ENCODE data around the gene APBB2.
"Not testable (repeated sequence)": the region's sequence is repeated elsewhere in the genome, so short reads cannot be mapped to it uniquely, and the experiment has no call there.

APBB2 gene

DNA sequence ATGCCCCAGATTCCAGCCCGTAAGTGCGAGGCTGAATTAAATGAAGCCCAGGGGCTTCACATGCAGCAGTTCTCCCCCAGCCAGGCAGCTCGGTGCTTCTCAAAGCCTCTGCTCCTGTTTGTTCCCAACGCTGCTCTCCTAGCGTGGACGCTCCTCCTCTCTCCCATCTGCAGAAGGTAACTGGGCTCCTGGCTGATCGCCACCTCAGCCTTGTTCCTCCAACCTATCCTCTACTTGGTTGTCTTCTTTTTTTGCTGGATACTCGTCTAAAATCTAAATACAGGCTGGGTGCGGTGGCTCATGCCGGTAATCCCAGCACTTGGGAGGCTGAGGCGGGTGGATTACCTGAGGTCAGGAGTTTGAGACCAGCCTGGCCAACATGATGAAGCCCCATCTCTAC is 394.2 kb downstream of the APBB2 start:
- no peak for DNase-seq (ENCODE audit: low read depth)
- no peak overlapping the region for H3K4me3 ChIP-seq (ENCODE audit: low read length)
- TF ChIP-seq, protein P1, sequence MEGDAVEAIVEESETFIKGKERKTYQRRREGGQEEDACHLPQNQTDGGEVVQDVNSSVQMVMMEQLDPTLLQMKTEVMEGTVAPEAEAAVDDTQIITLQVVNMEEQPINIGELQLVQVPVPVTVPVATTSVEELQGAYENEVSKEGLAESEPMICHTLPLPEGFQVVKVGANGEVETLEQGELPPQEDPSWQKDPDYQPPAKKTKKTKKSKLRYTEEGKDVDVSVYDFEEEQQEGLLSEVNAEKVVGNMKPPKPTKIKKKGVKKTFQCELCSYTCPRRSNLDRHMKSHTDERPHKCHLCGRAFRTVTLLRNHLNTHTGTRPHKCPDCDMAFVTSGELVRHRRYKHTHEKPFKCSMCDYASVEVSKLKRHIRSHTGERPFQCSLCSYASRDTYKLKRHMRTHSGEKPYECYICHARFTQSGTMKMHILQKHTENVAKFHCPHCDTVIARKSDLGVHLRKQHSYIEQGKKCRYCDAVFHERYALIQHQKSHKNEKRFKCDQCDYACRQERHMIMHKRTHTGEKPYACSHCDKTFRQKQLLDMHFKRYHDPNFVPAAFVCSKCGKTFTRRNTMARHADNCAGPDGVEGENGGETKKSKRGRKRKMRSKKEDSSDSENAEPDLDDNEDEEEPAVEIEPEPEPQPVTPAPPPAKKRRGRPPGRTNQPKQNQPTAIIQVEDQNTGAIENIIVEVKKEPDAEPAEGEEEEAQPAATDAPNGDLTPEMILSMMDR (conservative IDR thresholded peaks at IDR 0.05; ENCODE audit: low read depth, low read length) = no peak

DNA sequence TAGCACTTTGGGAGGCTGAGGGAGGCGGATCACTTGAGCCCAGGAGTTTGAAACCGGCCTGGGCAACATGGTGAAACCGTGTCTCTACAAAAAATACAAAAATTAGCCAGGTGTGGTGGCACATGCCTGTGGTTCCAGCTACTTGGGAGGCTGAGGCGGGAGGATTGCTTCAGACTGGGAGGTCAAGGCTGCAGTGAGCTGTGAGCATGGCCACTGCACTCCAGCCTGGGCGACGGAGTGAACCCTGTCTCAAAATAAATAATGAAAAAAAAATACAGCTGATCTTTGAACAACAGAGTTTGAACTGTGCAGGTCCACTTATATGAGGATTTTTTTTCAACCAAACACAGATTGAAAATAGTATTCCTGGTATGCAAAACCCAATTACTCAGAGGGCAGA is 397.2 kb downstream of the APBB2 start:
- not testable (repeated sequence) for H3K4me3 ChIP-seq (ENCODE audit: low read length); DNase-seq (ENCODE audit: low read depth)

DNA sequence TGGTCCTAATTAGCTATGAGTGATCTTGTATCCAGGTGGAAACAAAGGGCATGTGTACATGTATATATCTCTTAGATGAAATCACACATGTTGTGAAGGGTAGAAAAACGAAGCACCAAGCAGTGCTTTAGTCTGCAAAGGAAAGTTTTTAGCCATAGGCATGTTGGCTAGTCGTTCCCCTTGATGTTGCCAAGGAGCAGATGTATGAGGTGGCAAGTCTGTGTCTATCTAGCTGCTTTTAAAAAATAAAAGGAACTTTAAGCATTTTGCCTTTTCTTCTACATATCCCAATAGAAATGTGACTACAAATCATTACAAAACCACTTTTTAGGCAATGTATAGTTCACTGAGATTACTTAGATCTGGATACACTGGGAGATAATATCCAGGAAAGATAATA is 401.5 kb downstream of the APBB2 start:
- no peak for DNase-seq (ENCODE audit: low read depth)
- TF ChIP-seq, protein P1 (conservative IDR thresholded peaks at IDR 0.05; ENCODE audit: low read depth, low read length) = no peak
- no peak overlapping the region for H3K4me3 ChIP-seq (ENCODE audit: low read length)

DNA sequence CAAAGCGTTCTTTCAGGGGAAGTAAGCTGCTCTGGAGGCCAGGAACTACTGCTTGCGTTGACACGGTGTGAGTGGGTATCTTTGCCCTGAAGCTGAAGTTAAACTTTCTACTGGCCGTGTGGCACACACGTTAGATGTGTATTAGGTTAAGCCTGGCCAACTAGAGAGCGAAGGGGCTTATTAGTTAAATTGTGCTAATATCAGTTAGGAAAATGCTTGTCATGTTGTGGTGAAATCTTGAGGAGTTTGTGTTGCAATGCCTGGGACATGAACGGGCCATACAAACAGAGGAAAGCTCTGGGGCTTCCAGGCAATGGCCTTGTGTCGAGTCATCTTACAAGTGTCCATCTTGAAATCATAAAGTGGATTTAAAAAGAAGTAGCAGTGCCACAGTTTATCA is 402.0 kb downstream of the APBB2 start:
- no peak overlapping the region for H3K4me3 ChIP-seq (ENCODE audit: low read length)
- TF ChIP-seq, protein P1 (conservative IDR thresholded peaks at IDR 0.05; ENCODE audit: low read depth, low read length) = no peak
- DNase-seq (ENCODE audit: low read depth) = no peak

DNA sequence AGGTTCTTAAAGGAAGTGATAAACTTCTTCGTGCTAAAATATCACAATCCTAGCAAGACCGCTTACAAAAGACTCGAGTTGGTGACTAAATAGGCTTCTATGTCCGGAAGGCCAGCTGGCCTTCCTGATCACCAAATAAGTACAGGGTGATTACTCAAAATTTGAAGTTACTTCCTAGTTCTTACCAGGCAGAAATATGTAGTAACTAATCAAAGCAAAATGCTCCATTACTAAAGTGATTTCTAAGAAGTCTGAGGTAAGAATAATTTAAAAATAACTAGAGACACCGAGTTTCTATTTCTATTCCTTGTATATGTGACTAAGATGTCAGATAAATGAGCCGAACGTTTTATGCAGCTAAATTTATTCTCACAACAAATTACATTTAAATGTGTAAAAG is 402.4 kb downstream of the APBB2 start:
- no peak overlapping the region for H3K4me3 ChIP-seq (ENCODE audit: low read length)
- DNase-seq (ENCODE audit: low read depth) = no peak
- TF ChIP-seq, protein P1 (conservative IDR thresholded peaks at IDR 0.05; ENCODE audit: low read depth, low read length) = no peak

DNA sequence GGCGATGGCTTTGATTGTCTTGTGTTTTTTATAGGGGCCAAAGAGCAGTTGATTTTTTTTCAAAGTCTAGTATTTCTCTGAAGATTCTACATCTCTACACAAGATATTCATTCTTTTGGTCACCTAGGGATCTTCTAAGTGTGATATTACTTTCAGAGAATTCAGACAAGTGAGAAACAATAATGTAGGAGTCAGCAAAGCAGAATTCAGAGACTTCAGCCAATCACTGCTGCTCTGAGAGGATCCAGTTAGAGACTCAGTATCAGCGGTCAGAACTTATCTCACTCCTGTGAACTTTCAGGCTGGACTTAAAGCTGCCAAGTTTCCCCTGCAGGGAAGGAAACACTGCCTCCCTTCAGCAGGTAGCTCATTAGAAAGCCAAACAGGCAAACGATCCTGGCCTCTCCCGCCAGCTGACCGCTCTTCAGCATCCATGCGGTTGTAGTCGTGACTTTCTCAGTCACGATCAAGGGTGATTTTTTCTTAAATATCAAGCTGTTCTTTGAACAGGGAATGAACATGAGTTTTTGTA is 405.4 kb downstream of the APBB2 start:
- H3K4me3 ChIP-seq (ENCODE audit: low read length) = no peak overlapping the region
- TF ChIP-seq, protein P1 (conservative IDR thresholded peaks at IDR 0.05; ENCODE audit: low read depth, low read length) = no peak
- DNase-seq (ENCODE audit: low read depth) = no peak

DNA sequence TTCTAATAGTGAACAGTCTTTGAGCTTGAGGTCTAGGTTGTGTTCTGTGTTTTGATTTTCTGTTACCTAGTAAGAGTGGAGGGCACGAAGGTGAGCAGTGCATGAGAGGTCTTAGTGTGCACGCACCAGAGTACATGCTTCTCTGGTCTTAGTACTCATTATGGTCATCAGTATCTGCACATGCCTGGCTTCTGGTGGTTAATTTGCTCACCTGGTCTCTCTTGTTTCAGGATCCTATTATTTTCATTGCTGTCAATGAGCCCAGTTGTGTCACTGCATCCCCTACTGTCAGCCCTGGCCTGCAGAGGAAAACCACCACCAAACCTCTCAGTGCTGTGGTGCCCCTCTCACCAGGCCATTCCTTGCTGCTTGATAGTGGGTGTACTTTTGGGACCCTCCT is 409.7 kb downstream of the APBB2 start:
- TF ChIP-seq, protein P1 (conservative IDR thresholded peaks at IDR 0.05; ENCODE audit: low read depth, low read length) = no peak
- DNase-seq (ENCODE audit: low read depth) = no peak
- H3K4me3 ChIP-seq (ENCODE audit: low read length) = no peak overlapping the region

DNA sequence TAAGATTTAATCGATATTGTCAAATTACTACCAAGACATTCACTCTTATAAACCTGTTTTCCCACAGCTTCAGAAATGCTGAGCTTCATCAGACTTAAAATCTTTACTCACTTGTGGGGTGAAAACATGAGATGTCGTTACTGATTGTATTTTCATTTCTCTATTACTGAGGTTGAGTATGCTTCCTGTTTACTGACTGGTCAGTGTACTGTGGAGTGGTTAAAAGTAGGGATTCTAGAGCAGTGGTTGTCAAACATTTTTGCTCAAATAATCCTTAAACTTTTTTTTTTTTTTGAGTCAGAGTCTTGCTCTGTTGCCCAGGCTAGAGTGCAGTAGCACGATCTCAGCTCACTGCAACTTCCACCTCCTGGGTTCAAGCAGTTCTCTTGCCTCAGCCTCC is 414.3 kb downstream of the APBB2 start:
- TF ChIP-seq, protein P1 (conservative IDR thresholded peaks at IDR 0.05; ENCODE audit: low read depth, low read length) = no peak
- no peak overlapping the region for H3K4me3 ChIP-seq (ENCODE audit: low read length)
- DNase-seq (ENCODE audit: low read depth) = no peak

All from retinal pigment epithelial cell (primary cell).